ENCODE results near the gene STARD6.

GRCh38 chr18:54323970-54324369 is 33.7 kb downstream of the STARD6 start:
- TF ChIP-seq CTCF (IDR thresholded peaks at IDR 0.05) (no peak), POLR2A (IDR thresholded peaks at IDR 0.05) (no peak)

All from sigmoid colon (tissue), 3 donors.